Non-pigmented ciliary epithelial cell (primary cell): Measurements from ENCODE around the gene DDX54.

Experiments
- DNase-seq: peaks from one replicate; pipeline ENCODE4 v3.0.0-alpha.2; 2010; ENCODE audit warnings: low read depth

Gene DDX54

GRCh38 chr12:113140706-113141105 is 44.6 kb downstream of the DDX54 start:
- DNase-seq, result no peak

- DNase-seq, result no peak
Measured at GRCh38 chr12:113138826-113139225, 46.5 kb downstream of the DDX54 start.

- DNase-seq, result no peak
Measured at GRCh38 chr12:113137861-113138783, 47.2 kb downstream of the DDX54 start.

- DNase-seq, result no peak
Measured at GRCh38 chr12:113136990-113137511, 48.2 kb downstream of the DDX54 start.

- DNase-seq, result no peak
Measured at GRCh38 chr12:113136128-113136989, 48.9 kb downstream of the DDX54 start.

GRCh38 chr12:113135178-113136127 is 49.8 kb downstream of the DDX54 start, which contains the start of gene RASAL1:
RASAL1 (minus strand) TSS chr12:113135761; CDS start chr12:113135462, 299 bp downstream.
- DNase-seq, result no peak

- DNase-seq, result no peak
Measured at GRCh38 chr12:113134521-113134951, 50.7 kb downstream of the DDX54 start.

- no peak for DNase-seq
Measured at GRCh38 chr12:113134071-113134470, 51.2 kb downstream of the DDX54 start.

GRCh38 chr12:113133666-113134065 is 51.6 kb downstream of the DDX54 start:
- DNase-seq, result no peak

GRCh38 chr12:113133036-113133435 is 52.2 kb downstream of the DDX54 start:
- no peak for DNase-seq

- DNase-seq, result no peak
Measured at GRCh38 chr12:113131556-113131955, 53.7 kb downstream of the DDX54 start.

GRCh38 chr12:113130457-113131135 is 54.7 kb downstream of the DDX54 start:
- DNase-seq, result no peak

- no peak for DNase-seq
Measured at GRCh38 chr12:113129664-113130456, 55.4 kb downstream of the DDX54 start.

- DNase-seq, result no peak
Measured at GRCh38 chr12:113128802-113129663, 56.2 kb downstream of the DDX54 start.

- DNase-seq, result no peak
Measured at GRCh38 chr12:113127791-113128199, 57.5 kb downstream of the DDX54 start.

- no peak for DNase-seq
Measured at GRCh38 chr12:113120670-113121370, 64.5 kb downstream of the DDX54 start.

GRCh38 chr12:113119980-113120669 is 65.2 kb downstream of the DDX54 start:
- no peak for DNase-seq

- no peak for DNase-seq
Measured at GRCh38 chr12:113118142-113118541, 67.1 kb downstream of the DDX54 start.
